Ishikawa (cell line): ENCODE results near the gene CRIP3.

ENCODE experiments used
- CEBPB ChIP-seq: IDR thresholded peaks from 2 replicates; pipeline ENCODE4 v1.6.1; 2012
- CREB1 ChIP-seq: IDR thresholded peaks from 2 replicates; pipeline ENCODE4 v1.6.1; 2012; ENCODE audit warnings: low read depth
- EGR1 ChIP-seq: IDR thresholded peaks from 2 replicates; pipeline ENCODE4 v1.6.1; 2012
- EP300 ChIP-seq: IDR thresholded peaks from 2 replicates; pipeline ENCODE4 v1.6.1; 2012; ENCODE audit warnings: borderline replicate concordance
- FOXM1 ChIP-seq: IDR thresholded peaks from 2 replicates; pipeline ENCODE4 v1.6.1; 2012; ENCODE audit warnings: low read depth, borderline replicate concordance
- NFIC ChIP-seq: IDR thresholded peaks from 2 replicates; pipeline ENCODE4 v1.6.1; 2012
- RAD21 ChIP-seq: IDR thresholded peaks from 2 replicates; pipeline ENCODE4 v1.6.1; 2012; ENCODE audit warnings: low read depth
- TAF1 ChIP-seq: IDR thresholded peaks from 2 replicates; pipeline ENCODE4 v1.6.1; 2012; ENCODE audit warnings: low read depth, mild to moderate bottlenecking
- TCF12 ChIP-seq: IDR thresholded peaks from 2 replicates; pipeline ENCODE4 v1.6.1; 2012; ENCODE audit warnings: low read depth
- TEAD4 ChIP-seq: IDR thresholded peaks from 2 replicates; pipeline ENCODE4 v1.6.1; 2012
- YY1 ChIP-seq: IDR thresholded peaks from 2 replicates; pipeline ENCODE4 v1.6.1; 2012; ENCODE audit warnings: low read depth
- ZBTB7A ChIP-seq: IDR thresholded peaks from 2 replicates; pipeline ENCODE4 v1.6.1; 2012; ENCODE audit warnings: low read depth
- TF ChIP-seq, protein P1 (sequence below): IDR thresholded peaks from 2 replicates; pipeline ENCODE4 v1.6.1; 2012; ENCODE audit warnings: low read depth, mild to moderate bottlenecking
- TF ChIP-seq, protein P2 (sequence below): IDR thresholded peaks from 2 replicates; pipeline ENCODE4 v1.6.1; 2012
- TF ChIP-seq, protein P3 (sequence below): IDR thresholded peaks from 2 replicates; pipeline ENCODE4 v1.6.1; 2012

The CRIP3 gene

DNA sequence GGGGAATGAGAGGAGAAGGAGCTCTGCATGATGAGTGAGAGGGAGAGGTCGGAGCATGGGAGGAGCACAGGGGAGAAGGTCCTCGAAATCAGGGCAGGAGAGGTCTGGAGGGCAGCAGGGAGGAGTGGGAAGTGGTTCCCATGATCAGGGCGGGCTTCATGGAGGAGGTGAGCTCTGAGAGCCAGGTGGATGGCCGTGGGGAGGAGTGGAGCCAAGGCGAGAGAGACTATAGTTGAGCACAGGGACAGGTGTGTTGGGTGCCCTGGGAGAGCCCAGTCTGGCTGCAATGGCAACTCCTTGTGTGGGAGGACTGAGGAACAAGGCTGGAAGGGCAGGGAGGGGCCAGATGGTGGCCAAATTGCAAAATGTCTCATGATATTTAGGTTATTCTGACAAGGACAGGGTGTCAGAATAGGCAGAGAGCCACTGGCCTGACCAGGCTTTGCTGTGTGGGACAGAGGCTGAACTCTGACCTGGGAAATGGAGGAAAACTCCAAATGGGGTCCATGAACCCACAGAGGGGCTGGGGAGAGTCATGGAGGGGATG is 44.0 kb downstream of the CRIP3 start:
- TF ChIP-seq EP300 (no peak), CREB1 (no peak), YY1 (no peak)

DNA sequence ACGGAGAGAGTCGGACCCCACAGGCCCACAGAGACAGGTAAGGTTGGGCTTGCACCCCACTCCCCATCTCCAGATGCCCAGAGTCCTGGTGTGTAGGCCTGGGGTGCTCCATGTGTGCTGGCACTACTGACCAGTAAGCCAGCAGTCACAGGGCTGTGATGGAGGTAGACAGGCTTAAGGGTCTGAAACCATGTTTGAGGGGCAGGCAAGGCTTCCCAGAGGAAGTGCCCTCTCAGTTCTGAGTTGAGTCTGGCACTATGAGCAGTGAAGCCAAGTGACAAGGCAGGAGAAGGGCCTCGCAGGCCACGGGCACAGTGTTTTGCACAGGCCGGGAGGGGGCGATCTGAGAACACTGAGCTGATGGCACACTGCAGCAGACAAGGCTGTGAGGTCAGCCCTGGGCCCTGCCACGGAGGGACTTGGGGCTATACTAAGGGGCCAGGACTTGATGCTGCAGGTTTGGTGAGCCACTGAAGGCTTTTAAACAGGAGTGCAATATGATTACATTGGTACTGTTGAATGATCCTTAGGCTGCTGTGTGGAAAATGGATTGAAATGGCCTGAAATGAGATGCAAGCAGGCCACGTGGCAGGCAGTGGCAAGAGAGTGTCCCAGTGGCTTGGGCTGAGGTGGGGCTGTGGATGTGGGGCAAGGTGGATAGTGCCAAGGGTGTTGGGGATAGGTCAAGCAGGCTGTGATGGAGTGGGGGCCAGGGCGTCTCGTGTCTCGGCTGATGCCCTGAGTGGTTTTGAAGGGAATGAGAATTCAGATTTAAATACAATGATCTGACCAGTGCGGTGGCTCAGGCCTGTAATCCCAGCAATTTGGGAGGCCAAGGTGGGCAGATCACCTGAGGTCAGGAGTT is 45.1 kb downstream of the CRIP3 start:
- no peak for TF ChIP-seq ZBTB7A
- no peak for TF ChIP-seq NFIC
- no peak for TF ChIP-seq TAF1
- no peak for TF ChIP-seq CEBPB
- TF ChIP-seq TCF12 = no peak
- TF ChIP-seq EP300 = no peak
- peak; percentile 96 for TF ChIP-seq RAD21
- TF ChIP-seq, protein P1, sequence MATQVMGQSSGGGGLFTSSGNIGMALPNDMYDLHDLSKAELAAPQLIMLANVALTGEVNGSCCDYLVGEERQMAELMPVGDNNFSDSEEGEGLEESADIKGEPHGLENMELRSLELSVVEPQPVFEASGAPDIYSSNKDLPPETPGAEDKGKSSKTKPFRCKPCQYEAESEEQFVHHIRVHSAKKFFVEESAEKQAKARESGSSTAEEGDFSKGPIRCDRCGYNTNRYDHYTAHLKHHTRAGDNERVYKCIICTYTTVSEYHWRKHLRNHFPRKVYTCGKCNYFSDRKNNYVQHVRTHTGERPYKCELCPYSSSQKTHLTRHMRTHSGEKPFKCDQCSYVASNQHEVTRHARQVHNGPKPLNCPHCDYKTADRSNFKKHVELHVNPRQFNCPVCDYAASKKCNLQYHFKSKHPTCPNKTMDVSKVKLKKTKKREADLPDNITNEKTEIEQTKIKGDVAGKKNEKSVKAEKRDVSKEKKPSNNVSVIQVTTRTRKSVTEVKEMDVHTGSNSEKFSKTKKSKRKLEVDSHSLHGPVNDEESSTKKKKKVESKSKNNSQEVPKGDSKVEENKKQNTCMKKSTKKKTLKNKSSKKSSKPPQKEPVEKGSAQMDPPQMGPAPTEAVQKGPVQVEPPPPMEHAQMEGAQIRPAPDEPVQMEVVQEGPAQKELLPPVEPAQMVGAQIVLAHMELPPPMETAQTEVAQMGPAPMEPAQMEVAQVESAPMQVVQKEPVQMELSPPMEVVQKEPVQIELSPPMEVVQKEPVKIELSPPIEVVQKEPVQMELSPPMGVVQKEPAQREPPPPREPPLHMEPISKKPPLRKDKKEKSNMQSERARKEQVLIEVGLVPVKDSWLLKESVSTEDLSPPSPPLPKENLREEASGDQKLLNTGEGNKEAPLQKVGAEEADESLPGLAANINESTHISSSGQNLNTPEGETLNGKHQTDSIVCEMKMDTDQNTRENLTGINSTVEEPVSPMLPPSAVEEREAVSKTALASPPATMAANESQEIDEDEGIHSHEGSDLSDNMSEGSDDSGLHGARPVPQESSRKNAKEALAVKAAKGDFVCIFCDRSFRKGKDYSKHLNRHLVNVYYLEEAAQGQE = no peak
- TF ChIP-seq, protein P2, sequence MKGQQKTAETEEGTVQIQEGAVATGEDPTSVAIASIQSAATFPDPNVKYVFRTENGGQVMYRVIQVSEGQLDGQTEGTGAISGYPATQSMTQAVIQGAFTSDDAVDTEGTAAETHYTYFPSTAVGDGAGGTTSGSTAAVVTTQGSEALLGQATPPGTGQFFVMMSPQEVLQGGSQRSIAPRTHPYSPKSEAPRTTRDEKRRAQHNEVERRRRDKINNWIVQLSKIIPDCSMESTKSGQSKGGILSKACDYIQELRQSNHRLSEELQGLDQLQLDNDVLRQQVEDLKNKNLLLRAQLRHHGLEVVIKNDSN = no peak
- TF ChIP-seq, protein P3, sequence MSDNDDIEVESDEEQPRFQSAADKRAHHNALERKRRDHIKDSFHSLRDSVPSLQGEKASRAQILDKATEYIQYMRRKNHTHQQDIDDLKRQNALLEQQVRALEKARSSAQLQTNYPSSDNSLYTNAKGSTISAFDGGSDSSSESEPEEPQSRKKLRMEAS = peak; percentile 13; the same call in 1 of the 2 replicates
- TF ChIP-seq YY1 = no peak

DNA sequence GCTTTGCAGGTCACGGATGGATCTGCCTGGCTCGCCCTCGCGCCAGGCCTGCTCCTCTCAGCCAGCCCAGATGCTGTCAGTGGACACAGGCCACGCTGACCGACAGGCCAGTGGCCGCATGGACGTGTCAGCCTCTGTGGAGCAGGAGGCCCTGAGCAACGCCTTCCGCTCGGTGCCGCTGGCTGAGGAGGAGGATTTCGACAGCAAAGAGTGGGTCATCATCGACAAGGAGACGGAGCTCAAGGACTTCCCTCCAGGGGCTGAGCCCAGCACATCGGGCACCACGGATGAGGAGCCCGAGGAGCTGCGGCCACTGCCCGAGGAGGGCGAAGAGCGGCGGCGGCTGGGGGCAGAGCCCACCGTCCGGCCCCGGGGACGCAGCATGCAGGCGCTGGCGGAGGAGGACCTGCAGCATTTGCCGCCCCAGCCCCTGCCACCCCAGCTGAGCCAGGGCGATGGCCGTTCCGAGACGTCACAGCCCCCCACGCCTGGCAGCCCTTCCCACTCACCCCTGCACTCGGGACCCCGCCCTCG is 45.8 kb downstream of the CRIP3 start:
- TF ChIP-seq CEBPB (no peak), EGR1 (no peak)

DNA sequence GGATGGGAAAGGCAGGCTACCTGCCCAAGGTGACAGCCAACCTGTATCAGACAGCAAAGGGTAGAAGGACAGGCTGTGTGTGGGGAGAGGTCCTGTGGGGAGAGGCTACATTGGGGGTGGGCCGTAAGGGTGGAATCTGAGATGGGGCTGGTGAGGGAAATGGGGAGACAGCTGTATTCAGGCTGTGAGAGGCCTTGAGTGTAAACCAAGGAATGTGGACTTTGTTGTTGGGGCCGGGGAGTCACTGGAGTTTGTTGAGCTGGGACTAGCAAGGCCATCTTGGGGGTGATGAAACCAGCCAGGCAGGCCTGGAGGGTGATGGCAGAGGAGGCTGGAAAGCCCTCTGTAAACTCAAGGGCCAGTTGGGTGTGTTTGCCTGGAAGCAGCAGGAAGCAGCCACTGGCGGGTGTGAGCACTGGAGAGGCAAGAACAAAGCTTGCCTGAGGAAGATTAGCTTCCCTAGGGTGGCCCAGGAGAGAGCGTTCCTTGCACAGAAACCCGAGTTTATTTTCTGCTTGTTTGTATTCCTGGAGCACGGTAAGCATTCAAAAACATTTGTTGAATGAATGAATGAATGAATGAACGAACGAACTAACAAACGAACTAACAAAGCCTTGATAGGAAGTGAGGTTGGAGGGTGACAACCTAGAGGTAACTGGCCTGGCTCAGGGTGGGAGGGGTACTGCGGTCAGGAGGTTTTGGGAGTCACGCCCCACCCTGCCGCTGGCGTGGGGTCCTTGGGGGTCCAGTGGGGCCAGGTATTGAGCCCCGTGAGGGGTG is 46.4 kb downstream of the CRIP3 start:
- TF ChIP-seq, protein P3 = no peak
- TF ChIP-seq ZBTB7A = no peak

DNA sequence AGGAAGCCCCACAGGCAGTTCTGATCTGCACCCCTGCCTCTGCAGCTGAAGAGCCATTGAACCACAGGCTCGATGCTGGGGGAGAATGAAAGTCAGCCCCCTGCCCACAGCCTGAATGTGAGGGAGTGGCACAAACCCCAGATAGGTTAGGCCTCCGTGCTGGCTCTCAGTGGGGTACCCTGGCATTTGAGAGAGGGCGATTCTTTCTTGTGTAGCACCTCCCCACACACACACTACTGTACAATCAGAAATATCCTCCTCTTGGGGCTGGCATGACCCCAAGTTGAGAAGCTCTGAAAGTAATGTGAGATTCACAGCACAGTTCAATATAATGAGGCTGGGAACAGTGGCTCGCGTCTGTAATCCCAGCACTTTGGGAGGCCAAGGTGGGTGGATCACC is 47.4 kb downstream of the CRIP3 start:
- TF ChIP-seq TAF1 (no peak), CEBPB (no peak), YY1 (no peak), TEAD4 (no peak), FOXM1 (no peak), RAD21 (no peak)
- TF ChIP-seq, protein P3 = no peak
- TF ChIP-seq, protein P1 = no peak

DNA sequence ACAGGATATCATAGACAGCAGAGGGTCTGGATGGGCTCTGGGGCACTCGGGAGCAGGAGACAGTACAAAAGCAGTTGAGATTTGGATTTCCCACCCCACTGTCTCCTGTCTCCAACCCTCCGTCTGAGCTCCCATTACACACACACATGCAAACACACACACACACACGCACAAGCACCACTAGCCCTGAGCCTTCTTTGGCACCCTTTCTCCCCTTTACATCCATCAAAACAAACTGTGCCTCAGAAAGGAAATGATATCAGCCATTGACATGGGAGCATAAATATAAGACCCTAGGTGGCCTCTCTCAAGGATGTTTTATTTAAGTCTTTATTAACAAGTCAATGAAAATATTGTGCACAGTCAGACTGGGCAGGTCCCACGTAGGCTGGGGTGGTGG is 47.8 kb downstream of the CRIP3 start:
- TF ChIP-seq TCF12 (no peak), FOXM1 (no peak), EGR1 (no peak), TEAD4 (no peak), CREB1 (no peak), ZBTB7A (no peak), RAD21 (no peak), EP300 (no peak), TAF1 (no peak), CEBPB (no peak), NFIC (no peak), YY1 (no peak)
- TF ChIP-seq, protein P1 = no peak
- TF ChIP-seq, protein P2 = no peak
- TF ChIP-seq, protein P3 = no peak
